Muscle layer of colon (tissue), 2 donors: ENCODE results near the gene TSGA10.
A peak's percentile ranks its signal among the peaks of the same experiment; 100 is the strongest.
"Not testable (repeated sequence)": the region's sequence is repeated elsewhere in the genome, so short reads cannot be mapped to it uniquely, and the experiment has no call there.

Source experiments
- H3K27ac ChIP-seq: one replicate; pipeline ENCODE4 v1.7.0; 2013; ENCODE audit warnings: low read depth, mild to moderate bottlenecking, low read length, moderate library complexity
- H3K27me3 ChIP-seq, 2 donors: one replicate each; pipeline ENCODE4 v1.7.0; 2013; ENCODE audit warnings: low read length in 2 of 2, mild to moderate bottlenecking in 2 of 2; ENCODE audit not compliant: insufficient read depth in 2 of 2, control insufficient read depth in 1 of 2
- H3K36me3 ChIP-seq: one replicate; pipeline ENCODE4 v1.7.0; 2013; ENCODE audit warnings: mild to moderate bottlenecking, low read length; ENCODE audit not compliant: insufficient read depth
- H3K4me1 ChIP-seq: one replicate; pipeline ENCODE4 v1.7.0; 2013; ENCODE audit warnings: mild to moderate bottlenecking, low read length; ENCODE audit not compliant: insufficient read depth
- H3K4me3 ChIP-seq, 2 donors: one replicate each; pipeline ENCODE4 v1.7.0; 2013; ENCODE audit warnings: low read length in 2 of 2, low read depth in 1 of 2, mild to moderate bottlenecking in 1 of 2, moderate library complexity in 1 of 2
- H3K9ac ChIP-seq: one replicate; pipeline ENCODE4 v1.7.0; 2013; ENCODE audit warnings: low read length
- H3K9me3 ChIP-seq: one replicate; pipeline ENCODE4 v1.7.0; 2013; ENCODE audit warnings: mild to moderate bottlenecking, low read length
- donor health status: abdominal sarcoma.
- donor health status: Adenocarcinoma of cecum.

Gene TSGA10

DNA sequence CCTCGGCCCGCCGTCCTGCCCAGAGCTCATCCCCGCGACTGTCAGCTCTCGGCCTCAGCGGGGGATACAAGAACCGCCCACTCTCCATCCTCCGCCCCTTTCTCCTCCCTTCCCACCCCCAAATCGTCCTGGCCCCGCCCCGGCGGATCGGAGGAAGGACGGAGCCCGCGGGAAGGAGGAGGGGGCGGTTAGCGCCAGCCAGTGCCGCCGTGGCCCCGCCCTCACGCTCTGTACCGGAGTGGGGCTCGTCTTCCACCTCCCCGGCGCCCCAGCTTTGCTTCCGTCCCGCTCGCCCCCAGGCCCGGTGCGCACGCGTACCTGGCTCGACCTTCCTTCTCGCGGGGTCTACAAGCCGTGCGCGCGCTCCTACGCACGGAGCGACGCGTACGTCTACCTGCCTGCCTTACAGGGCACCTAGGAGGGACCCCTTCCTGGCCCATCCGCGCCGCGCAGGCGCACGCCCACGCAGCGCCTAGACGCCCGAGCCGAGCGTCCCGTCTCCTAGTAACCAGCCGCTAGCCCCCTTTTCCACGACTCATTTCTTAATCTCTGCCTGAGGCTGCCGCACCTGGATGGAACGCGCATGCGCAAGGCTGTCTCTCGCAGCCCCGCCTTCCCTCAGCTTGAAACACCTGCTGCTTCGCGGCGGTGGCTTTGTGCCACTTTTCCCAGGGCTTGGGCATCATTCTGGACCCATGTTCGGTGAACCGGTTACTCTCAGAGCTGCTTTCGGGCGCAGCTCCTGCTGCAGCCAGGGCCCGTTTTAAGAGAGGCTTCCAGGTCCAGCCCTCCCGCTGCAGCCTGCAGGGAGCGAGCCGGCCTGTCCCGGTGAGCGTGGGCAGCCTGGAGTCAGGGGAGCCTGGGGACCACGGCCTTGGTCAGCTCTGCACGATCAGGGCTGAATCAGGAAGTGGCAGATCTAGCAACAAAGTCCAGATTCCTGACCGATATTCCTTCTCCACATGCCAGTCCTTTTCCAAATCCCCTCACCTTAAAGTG, 13.3 kb downstream of the TSGA10 start, which contains the start of gene C2orf15:
TSS of gene C2orf15 (plus strand) at position 598 of the 999 bp plus-strand sequence. CDS start 8,852 bp downstream, outside the sequence.
- Histone ChIP-seq H3K4me1 (peaks cover 3% of the 10 kb centered on the region), H3K9ac (peak within 1 kb of the TSS; percentile 24), H3K4me3 (peak within 1 kb of the TSS; percentile 83 to 85), H3K36me3 (no peaks in the 10 kb centered on the region), H3K27me3 (no peaks in the 10 kb centered on the region), H3K9me3 (no peaks in the 10 kb centered on the region), H3K27ac (peak within 1 kb of the TSS; percentile 70)

DNA sequence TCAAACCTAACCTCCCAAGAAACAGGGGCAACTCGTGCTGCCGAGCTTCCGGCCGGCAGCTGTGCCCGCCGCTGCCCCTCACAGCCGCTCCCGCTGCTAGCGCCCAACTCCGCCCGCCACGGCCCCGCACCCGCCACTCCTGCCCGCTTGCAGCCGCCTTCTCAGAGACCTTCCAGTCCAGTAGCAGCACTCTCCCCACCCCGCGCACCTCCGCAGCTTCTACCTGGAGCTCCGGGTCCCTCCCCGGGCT, 14.0 kb downstream of the TSGA10 start:
- peaks cover 3% of the 10 kb centered on the region for H3K4me1 ChIP-seq
- H3K27me3 ChIP-seq: no peaks in the 10 kb centered on the region
- no peaks in the 10 kb centered on the region for H3K36me3 ChIP-seq
- H3K9ac ChIP-seq: peak overlapping the region; percentile 1
- no peaks in the 10 kb centered on the region for H3K9me3 ChIP-seq
- H3K4me3 ChIP-seq: peak overlapping the region; percentile 83 to 85
- H3K27ac ChIP-seq: peak overlapping the region; percentile 63

DNA sequence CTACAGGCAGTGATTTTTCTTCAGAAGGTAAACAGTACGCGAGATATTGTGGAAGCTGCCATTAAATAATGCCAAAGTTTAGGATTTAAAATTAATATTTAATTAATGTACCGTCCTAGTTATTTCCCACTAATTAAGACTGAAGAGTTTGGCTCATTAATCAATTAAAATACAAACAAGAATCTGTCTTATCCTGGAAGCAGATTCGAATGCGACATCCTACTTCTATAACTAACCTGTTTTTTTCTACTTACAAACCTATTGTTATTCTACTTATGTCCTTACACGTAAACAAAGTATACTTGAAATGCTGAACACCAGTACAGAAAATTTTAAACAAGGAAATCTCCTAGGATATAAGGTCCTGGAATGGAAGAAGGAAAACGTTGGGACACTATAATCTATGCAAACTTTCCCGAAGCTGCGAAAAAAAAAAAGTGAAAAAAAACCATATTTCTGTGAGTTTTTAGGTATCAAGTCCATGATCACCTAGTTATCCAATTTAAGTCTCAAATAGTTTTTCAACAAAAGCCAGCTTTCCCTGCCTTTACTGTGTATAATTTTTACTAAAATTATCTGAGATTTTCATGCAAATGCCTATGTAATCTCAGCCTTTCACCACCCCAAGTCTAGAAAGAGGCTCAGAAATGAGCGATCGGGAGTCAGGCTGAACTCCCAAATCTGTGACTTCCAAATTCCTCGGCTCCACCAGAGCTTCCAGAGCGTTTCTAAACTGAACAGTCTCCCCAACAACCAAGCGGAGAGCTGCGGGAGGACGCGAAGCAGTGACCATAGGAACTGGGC, 14.5 kb downstream of the TSGA10 start:
- H3K9ac ChIP-seq: peak overlapping the region; percentile 1

DNA sequence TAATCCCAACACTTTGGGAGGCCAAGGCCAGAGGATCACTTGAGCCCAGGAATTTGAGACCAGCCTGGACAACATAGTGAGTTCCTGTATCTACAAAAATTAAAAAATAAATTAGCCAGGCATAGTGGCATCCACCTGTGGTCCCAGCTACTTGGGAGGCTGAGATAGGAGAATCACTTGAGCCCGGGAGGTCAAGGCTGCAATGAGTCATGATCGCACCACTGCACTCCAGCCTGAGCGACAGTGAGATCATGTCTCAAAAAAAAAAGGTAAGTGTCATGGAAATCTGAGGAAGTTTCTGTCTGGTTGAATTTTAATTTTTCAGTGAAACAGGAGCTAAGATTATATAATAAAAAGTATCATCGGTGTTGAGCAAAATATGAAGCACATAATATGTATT, 15.7 kb downstream of the TSGA10 start:
- Histone ChIP-seq H3K9ac (no peak overlapping the region), H3K4me1 (peaks cover 3% of the 10 kb centered on the region), H3K4me3 (no peak overlapping the region), H3K36me3 (no peaks in the 10 kb centered on the region), H3K27ac (no peak overlapping the region), H3K27me3 (no peaks in the 10 kb centered on the region), H3K9me3 (no peaks in the 10 kb centered on the region)

More for the DNA sequence above, 14.5 kb downstream of the TSGA10 start:
- H3K36me3 ChIP-seq: no peaks in the 10 kb centered on the region
- peak overlapping the region; percentile 63 for H3K27ac ChIP-seq
- H3K9me3 ChIP-seq: no peaks in the 10 kb centered on the region
- peak overlapping the region; percentile 83 to 85 for H3K4me3 ChIP-seq
- no peaks in the 10 kb centered on the region for H3K27me3 ChIP-seq
- peaks cover 3% of the 10 kb centered on the region for H3K4me1 ChIP-seq

DNA sequence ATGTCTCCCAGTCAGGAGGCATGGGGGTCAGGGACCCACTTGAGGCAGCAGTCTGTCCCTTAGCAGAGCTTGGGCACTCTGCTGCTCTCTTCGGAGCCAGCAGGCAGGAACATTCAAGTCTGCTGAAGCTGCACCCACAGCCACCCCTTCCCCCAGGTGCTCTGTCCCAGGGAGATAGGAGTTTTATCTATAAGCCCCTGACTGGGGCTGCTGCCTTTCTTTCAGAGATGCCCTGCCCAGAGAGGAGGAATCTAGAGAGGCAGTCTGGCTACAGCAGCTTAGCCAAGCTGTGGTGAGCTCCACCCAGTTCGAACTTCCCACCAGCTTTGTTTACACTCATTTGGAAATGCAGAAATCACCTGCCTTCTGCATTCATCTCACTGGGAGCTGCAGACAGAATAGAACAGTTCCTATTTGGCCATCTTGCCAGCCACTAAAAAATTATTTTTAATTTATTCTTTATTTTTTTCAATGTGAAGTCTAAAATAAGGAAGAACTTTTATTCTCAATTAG, 19.6 kb downstream of the TSGA10 start:
- H3K4me3 ChIP-seq, H3K27ac ChIP-seq, H3K9me3 ChIP-seq, H3K9ac ChIP-seq, H3K4me1 ChIP-seq, H3K27me3 ChIP-seq, H3K36me3 ChIP-seq: not testable (repeated sequence)

DNA sequence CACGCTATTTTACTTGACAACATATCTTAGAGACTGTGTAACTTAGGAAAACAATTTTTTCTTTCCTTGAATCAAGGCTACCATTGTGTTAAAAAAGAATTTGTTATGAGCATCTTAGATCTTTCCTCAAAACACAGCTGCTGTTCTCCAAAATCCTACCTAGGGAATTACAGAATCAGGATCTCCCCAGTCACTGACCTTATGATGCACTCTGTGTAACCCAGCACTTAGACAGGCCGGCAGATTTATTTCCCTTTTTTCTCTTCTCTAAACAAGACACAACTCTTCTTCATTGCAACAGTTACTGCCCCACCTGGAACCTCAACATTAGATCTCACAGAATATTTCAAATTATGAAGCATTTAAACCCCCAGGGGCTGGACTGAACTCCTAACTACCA, 26.8 kb downstream of the TSGA10 start:
- no peak overlapping the region for H3K4me3 ChIP-seq
- H3K4me1 ChIP-seq: no peaks in the 10 kb centered on the region
- no peaks in the 10 kb centered on the region for H3K27me3 ChIP-seq
- H3K27ac ChIP-seq: no peak overlapping the region
- no peak overlapping the region for H3K9ac ChIP-seq
- H3K9me3 ChIP-seq: no peaks in the 10 kb centered on the region
- peaks cover 6% of the 10 kb centered on the region for H3K36me3 ChIP-seq

DNA sequence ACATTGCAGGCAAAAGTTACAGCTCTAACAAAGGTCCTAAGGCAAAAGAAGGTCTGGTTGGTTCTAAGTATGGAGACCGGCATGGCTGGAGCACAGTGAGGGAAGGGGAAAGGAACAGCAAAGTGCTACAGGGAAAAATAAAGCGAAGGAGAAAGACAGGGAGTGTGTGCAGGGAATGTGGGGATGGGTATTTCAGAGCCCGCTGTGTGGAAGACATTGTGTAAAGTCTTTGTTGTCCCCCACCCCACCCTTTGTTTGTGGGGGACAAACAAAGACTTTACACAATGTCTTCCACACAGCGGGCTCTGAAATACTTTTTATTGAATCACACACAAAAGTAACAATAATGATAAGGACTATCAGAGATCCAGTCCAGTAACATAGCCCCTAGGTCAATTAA, 42.1 kb downstream of the TSGA10 start:
- H3K4me3 ChIP-seq: no peak overlapping the region
- H3K9me3 ChIP-seq: no peaks in the 10 kb centered on the region
- no peak overlapping the region for H3K9ac ChIP-seq
- H3K36me3 ChIP-seq: no peaks in the 10 kb centered on the region
- no peak overlapping the region for H3K27ac ChIP-seq
- H3K4me1 ChIP-seq: no peaks in the 10 kb centered on the region
- H3K27me3 ChIP-seq: no peaks in the 10 kb centered on the region

DNA sequence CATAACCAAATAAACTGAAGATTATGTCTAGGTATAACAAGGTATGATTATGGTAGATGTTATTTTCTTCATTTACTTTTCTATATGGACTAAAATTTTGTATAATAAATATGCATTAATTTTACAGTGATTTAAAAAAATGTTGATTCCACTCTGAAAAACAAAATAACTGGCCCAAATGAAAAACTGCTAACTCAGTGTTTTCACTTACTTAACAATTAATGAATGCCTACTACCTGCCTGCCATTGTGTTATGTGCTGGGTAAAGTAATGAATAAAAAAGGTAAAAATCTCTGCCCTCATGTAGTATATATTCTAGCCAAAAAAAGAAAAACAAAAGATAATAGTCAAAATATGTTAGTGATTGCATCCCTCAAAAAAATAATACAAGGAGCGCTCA, 42.8 kb downstream of the TSGA10 start:
- no peaks in the 10 kb centered on the region for H3K36me3 ChIP-seq
- no peak overlapping the region for H3K4me3 ChIP-seq
- H3K9ac ChIP-seq: no peak overlapping the region
- no peak overlapping the region for H3K27ac ChIP-seq
- H3K9me3 ChIP-seq: no peaks in the 10 kb centered on the region
- no peaks in the 10 kb centered on the region for H3K27me3 ChIP-seq
- no peaks in the 10 kb centered on the region for H3K4me1 ChIP-seq

DNA sequence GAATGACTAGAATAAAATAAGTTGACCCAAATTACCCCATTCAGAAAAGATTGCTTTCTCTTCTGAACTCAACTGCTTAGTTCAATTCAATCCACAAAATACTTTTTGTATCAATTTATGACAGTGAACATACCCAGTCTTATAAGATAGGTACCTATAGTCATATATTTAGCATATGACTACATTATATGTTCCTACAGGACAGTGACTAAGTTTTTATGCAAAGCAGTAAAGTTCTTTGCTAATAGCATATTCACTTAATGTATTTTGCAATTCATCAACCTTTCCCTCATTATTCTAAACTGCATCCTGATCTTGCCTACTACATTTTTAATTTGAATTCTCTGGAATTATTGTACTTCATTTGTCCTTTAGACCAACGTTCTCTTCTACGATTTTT, 43.5 kb downstream of the TSGA10 start:
- no peaks in the 10 kb centered on the region for H3K4me1 ChIP-seq
- no peaks in the 10 kb centered on the region for H3K9me3 ChIP-seq
- no peak overlapping the region for H3K4me3 ChIP-seq
- H3K36me3 ChIP-seq: no peaks in the 10 kb centered on the region
- H3K27ac ChIP-seq: no peak overlapping the region
- H3K9ac ChIP-seq: no peak overlapping the region
- H3K27me3 ChIP-seq: no peaks in the 10 kb centered on the region

DNA sequence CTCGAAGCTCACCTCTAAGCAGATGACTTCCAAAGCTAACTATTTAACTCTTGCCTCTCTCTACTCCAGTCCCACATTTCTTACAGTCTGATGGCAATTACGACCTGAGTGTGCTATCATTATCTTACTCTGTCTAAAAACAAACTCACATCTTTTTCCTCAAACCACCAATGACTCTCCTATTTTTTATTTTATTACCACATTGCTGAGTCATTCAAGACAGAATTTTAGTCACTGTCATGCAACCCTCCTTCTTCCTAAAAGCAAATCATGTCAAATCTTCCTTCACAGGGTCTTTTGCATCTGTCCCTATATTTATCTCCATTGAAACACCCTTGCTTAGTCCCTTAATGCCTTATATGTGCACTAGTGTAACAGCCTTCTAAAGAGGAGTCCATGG, 47.8 kb downstream of the TSGA10 start:
- no peak overlapping the region for H3K4me3 ChIP-seq
- H3K9ac ChIP-seq: no peak overlapping the region
- no peaks in the 10 kb centered on the region for H3K27me3 ChIP-seq
- no peaks in the 10 kb centered on the region for H3K9me3 ChIP-seq
- no peaks in the 10 kb centered on the region for H3K4me1 ChIP-seq
- no peak overlapping the region for H3K27ac ChIP-seq
- H3K36me3 ChIP-seq: no peaks in the 10 kb centered on the region

DNA sequence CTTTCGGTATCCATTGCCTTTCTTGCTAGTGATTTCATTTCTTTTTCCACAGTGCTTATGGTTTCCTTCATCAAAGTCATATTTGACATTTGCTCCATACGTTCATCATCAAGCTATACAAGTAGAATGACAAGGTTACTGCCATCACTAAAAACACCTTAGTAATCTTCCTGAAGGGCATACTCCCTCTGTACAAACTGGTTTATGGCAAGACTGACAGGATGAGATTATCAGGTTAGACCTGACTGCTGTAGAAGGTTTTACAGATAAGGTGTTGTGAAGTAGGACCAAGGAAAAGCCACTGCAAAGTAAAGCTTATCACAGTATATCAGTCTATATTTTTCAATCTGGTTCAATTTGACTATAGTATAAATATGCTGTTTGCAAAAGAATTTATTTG, 50.7 kb downstream of the TSGA10 start:
- Histone ChIP-seq H3K4me1 (no peaks in the 10 kb centered on the region), H3K36me3 (no peaks in the 10 kb centered on the region), H3K9ac (no peak overlapping the region), H3K27ac (no peak overlapping the region), H3K9me3 (no peaks in the 10 kb centered on the region), H3K4me3 (no peak overlapping the region), H3K27me3 (no peaks in the 10 kb centered on the region)
